WTC11 (cell line): Measurements from ENCODE around the gene TBRG4.

Source experiments
- CTCF ChIP-seq: fragments of 200-600 bp; IDR thresholded peaks from 2 replicates; pipeline ENCODE4 v1.8.0; 2022; ENCODE audit warnings: antibody characterized with exemption
- E2F1 ChIP-seq: sonication (generic); formaldehyde crosslinking; IDR thresholded peaks from 2 replicates; pipeline ENCODE4 v1.8.0; 2022; ENCODE audit warnings: mild to moderate bottlenecking, missing genetic modification reagents
- FOXK1 ChIP-seq: sonication (generic); formaldehyde crosslinking; IDR thresholded peaks from 2 replicates; pipeline ENCODE4 v1.8.0; 2022; ENCODE audit warnings: mild to moderate bottlenecking, moderate library complexity, missing genetic modification reagents
- NFE2L1 ChIP-seq: sonication (generic); formaldehyde crosslinking; IDR thresholded peaks from 2 replicates; pipeline ENCODE4 v1.8.1; 2023; ENCODE audit warnings: missing genetic modification reagents
- NFYB ChIP-seq: sonication (generic); formaldehyde crosslinking; conservative IDR thresholded peaks from 2 replicates; pipeline ENCODE4 v1.8.0; 2022; ENCODE audit warnings: low read depth, missing genetic modification reagents
- PRDM15 ChIP-seq: sonication (generic); formaldehyde crosslinking; IDR thresholded peaks from 2 replicates; pipeline ENCODE4 v1.8.0; 2022; ENCODE audit warnings: missing genetic modification reagents
- SMAD4 ChIP-seq: sonication (generic); formaldehyde crosslinking; IDR thresholded peaks from 2 replicates; pipeline ENCODE4 v1.8.0; 2022; ENCODE audit warnings: mild to moderate bottlenecking, missing genetic modification reagents
- SP1 ChIP-seq: sonication (generic); formaldehyde crosslinking; conservative IDR thresholded peaks from 2 replicates; pipeline ENCODE4 v1.8.1; 2022; ENCODE audit warnings: missing genetic modification reagents
- TCF7 ChIP-seq: sonication (generic); formaldehyde crosslinking; IDR thresholded peaks from 2 replicates; pipeline ENCODE4 v1.8.0; 2022; ENCODE audit warnings: mild to moderate bottlenecking, low read depth, missing genetic modification reagents, moderate library complexity
- USF1 ChIP-seq: sonication (generic); formaldehyde crosslinking; IDR thresholded peaks from 2 replicates; pipeline ENCODE4 v1.8.0; 2022; ENCODE audit warnings: mild to moderate bottlenecking, missing genetic modification reagents
- ZBTB43 ChIP-seq: sonication (generic); formaldehyde crosslinking; IDR thresholded peaks from 2 replicates; pipeline ENCODE4 v1.8.1; 2023; ENCODE audit warnings: mild to moderate bottlenecking, missing genetic modification reagents
- ZNF219 ChIP-seq: sonication (generic); formaldehyde crosslinking; IDR thresholded peaks from 2 replicates; pipeline ENCODE4 v1.8.0; 2023; ENCODE audit warnings: missing genetic modification reagents, mild to moderate bottlenecking, borderline replicate concordance
- ZNF263 ChIP-seq: sonication (generic); formaldehyde crosslinking; IDR thresholded peaks from 2 replicates; pipeline ENCODE4 v1.8.1; 2022; ENCODE audit warnings: low read depth, mild to moderate bottlenecking, moderate library complexity, missing genetic modification reagents

- TF ChIP-seq E2F1 (CRISPR knock-in tag) (no peak), CTCF (no peak), FOXK1 (no peak), USF1 (CRISPR knock-in tag) (no peak), TCF7 (CRISPR knock-in tag) (no peak), SP1 (CRISPR knock-in tag) (no peak), ZNF263 (CRISPR knock-in tag) (no peak), ZNF219 (CRISPR knock-in tag) (no peak), NFYB (CRISPR knock-in tag) (no peak), ZBTB43 (CRISPR knock-in tag) (no peak), NFE2L1 (no peak), PRDM15 (CRISPR knock-in tag) (no peak), SMAD4 (CRISPR knock-in tag) (no peak)
Observed at GRCh38 chr7:45122975-45123860, 11.7 kb upstream of the TBRG4 start.
